ENCODE data around the gene NID1. TPM values are rescaled to one million over a fixed set of nuclear protein-coding genes. Genes with fewer than 3 reads are reported as not detected.

NID1 gene
- total RNA-seq, 4 donors from 2014 or later = 139 to 322 (median 244) TPM

- peaks cover 0 to 96% of the 10 kb centered on the region in 2 donors for H3K36me3 ChIP-seq
- H3K27ac ChIP-seq = peak overlapping the region; percentile 62 to 90 (median 84)
- no peaks in the 10 kb centered on the region for H3K27me3 ChIP-seq
- H3K4me1 ChIP-seq = peaks cover 0 to 65% (median 8%) of the 10 kb centered on the region in 3 donors
- no peak for TF ChIP-seq EP300 (IDR thresholded peaks at IDR 0.05)
- TF ChIP-seq POLR2A (IDR thresholded peaks at IDR 0.05) = no peak
- no peak for TF ChIP-seq POLR2AphosphoS5 (IDR thresholded peaks at IDR 0.05)
- no peak for TF ChIP-seq CTCF (IDR thresholded peaks at IDR 0.05)
- ATAC-seq = no peak
- no peak overlapping the region for H3K4me3 ChIP-seq
- H3K9me3 ChIP-seq = no peaks in the 10 kb centered on the region
- 72 to 90% methylated on average over 2 to 4 of the region's 4 CpGs for WGBS, 2 donors (ENCODE audit: low coverage in 1 of 2)
These were observed 49.4 kb downstream of the NID1 start for GRCh38 chr1:236015539-236015938.

DNA sequence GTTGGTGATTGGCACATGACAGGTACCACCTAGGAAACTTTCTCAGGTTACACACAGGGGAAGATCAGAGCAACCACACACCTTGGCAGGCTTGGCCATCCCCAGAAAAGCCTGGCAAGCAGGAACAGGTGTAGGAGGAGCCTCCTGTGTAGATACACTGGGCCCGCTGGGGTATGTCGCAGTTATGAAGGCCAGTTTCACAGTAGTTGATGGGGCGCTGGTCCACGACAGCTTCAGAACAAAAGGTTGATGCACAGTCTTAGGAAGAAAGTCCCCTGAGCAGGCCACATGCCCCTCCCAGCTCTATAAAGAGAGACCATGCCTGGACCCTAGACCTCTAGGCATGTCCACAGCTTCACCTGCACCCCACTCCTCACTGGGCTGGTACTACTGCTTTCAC lies 51.6 kb downstream of the NID1 start:
- WGBS, 2 donors (ENCODE audit: low coverage in 1 of 2) = 70 to 93% methylated on average over 2 to 3 of the region's 4 CpGs
- Histone ChIP-seq H3K9me3 (no peaks in the 10 kb centered on the region), H3K27ac (peak overlapping the region in 1 of 4 donors; percentile 89), H3K36me3 (peaks cover 0 to 98% of the 10 kb centered on the region in 2 donors), H3K27me3 (no peaks in the 10 kb centered on the region), H3K4me1 (peaks cover 0 to 51% (median 6%) of the 10 kb centered on the region in 3 donors), H3K4me3 (no peak overlapping the region)
- TF ChIP-seq POLR2A (IDR thresholded peaks at IDR 0.05) = no peak
- no peak for TF ChIP-seq CTCF (IDR thresholded peaks at IDR 0.05)
- no peak for TF ChIP-seq EP300 (IDR thresholded peaks at IDR 0.05)
- TF ChIP-seq POLR2AphosphoS5 (IDR thresholded peaks at IDR 0.05) = no peak
- ATAC-seq = no peak

GRCh38 chr1:236011641-236012040 lies 53.2 kb downstream of the NID1 start:
- no peak for TF ChIP-seq POLR2AphosphoS5 (IDR thresholded peaks at IDR 0.05)
- no peak for TF ChIP-seq CTCF (IDR thresholded peaks at IDR 0.05)
- no peak for TF ChIP-seq EP300 (IDR thresholded peaks at IDR 0.05)
- TF ChIP-seq POLR2A (IDR thresholded peaks at IDR 0.05) = no peak

GRCh38 chr1:236010443-236010842 lies 54.4 kb downstream of the NID1 start:
- no peak overlapping the region for H3K4me3 ChIP-seq
- no peaks in the 10 kb centered on the region for H3K27me3 ChIP-seq
- peaks cover 0 to 24% (median 0%) of the 10 kb centered on the region in 3 donors for H3K4me1 ChIP-seq
- WGBS, 2 donors (ENCODE audit: low coverage in 1 of 2) = 74 to 75% methylated on average over 6 to 7 of the region's 7 CpGs
- peaks cover 0 to 98% of the 10 kb centered on the region in 2 donors for H3K36me3 ChIP-seq
- peak; percentile 7 for ATAC-seq
- TF ChIP-seq POLR2AphosphoS5 (IDR thresholded peaks at IDR 0.05) (no peak), CTCF (IDR thresholded peaks at IDR 0.05) (no peak), EP300 (IDR thresholded peaks at IDR 0.05) (no peak), POLR2A (IDR thresholded peaks at IDR 0.05) (no peak)
- peak overlapping the region; percentile 24 to 79 (median 76) for H3K27ac ChIP-seq
- H3K9me3 ChIP-seq = no peaks in the 10 kb centered on the region

More at GRCh38 chr1:236011641-236012040, 53.2 kb downstream of the NID1 start:
- peaks cover 0 to 98% of the 10 kb centered on the region in 2 donors for H3K36me3 ChIP-seq
- ATAC-seq = no peak
- peaks cover 0 to 36% (median 4%) of the 10 kb centered on the region in 3 donors for H3K4me1 ChIP-seq
- WGBS, 2 donors (ENCODE audit: low coverage in 1 of 2) = 100% methylated on average over 2 to 4 of the region's 11 CpGs
- no peak overlapping the region for H3K4me3 ChIP-seq
- H3K9me3 ChIP-seq = no peaks in the 10 kb centered on the region
- H3K27me3 ChIP-seq = no peaks in the 10 kb centered on the region
- peak overlapping the region in 3 of 4 donors; percentile 15 to 78 (median 73) for H3K27ac ChIP-seq

GRCh38 chr1:236009857-236010256 lies 55.0 kb downstream of the NID1 start:
- WGBS, 2 donors (ENCODE audit: low coverage in 1 of 2) = 63 to 64% methylated on average over 1 to 2 of the region's 2 CpGs
- no peak for TF ChIP-seq EP300 (IDR thresholded peaks at IDR 0.05)
- TF ChIP-seq CTCF (IDR thresholded peaks at IDR 0.05) = no peak
- TF ChIP-seq POLR2AphosphoS5 (IDR thresholded peaks at IDR 0.05) = peak; percentile 51
- TF ChIP-seq POLR2A (IDR thresholded peaks at IDR 0.05) = no peak
- Histone ChIP-seq H3K27ac (peak overlapping the region in 3 of 4 donors; percentile 73 to 79 (median 78)), H3K27me3 (no peaks in the 10 kb centered on the region), H3K9me3 (no peaks in the 10 kb centered on the region), H3K4me3 (no peak overlapping the region), H3K36me3 (peaks cover 0 to 98% of the 10 kb centered on the region in 2 donors), H3K4me1 (peaks cover 0 to 18% (median 0%) of the 10 kb centered on the region in 3 donors)
- ATAC-seq = peak; percentile 84

Measured in gastroesophageal sphincter (tissue), 4 donors.